Ectodermal cell (in vitro differentiated cells): ENCODE data around the gene NSL1.
"Not testable (repeated sequence)": the region's sequence is repeated elsewhere in the genome, so short reads cannot be mapped to it uniquely, and the experiment has no call there.

Source experiments
- H3K27ac ChIP-seq: 2 replicates; pipeline ENCODE4 v1.7.0; 2013; ENCODE audit warnings: mild to moderate bottlenecking, low read depth, low read length; ENCODE audit not compliant: insufficient read depth, poor library complexity, severe bottlenecking
- H3K27me3 ChIP-seq: 2 replicates; pipeline ENCODE4 v1.7.0; 2013; ENCODE audit warnings: mild to moderate bottlenecking, low read length; ENCODE audit not compliant: insufficient read depth, control insufficient read depth, poor library complexity, severe bottlenecking
- H3K36me3 ChIP-seq: one replicate; pipeline ENCODE4 v1.7.0; 2013; ENCODE audit warnings: low read length; ENCODE audit not compliant: control insufficient read depth, insufficient read depth
- H3K4me1 ChIP-seq: one replicate; pipeline ENCODE4 v1.7.0; 2013; ENCODE audit warnings: low read length; ENCODE audit not compliant: control insufficient read depth, insufficient read depth
- H3K4me3 ChIP-seq: 2 replicates; pipeline ENCODE4 v1.7.0; 2013; ENCODE audit warnings: low read depth, low read length, control low read depth; ENCODE audit not compliant: insufficient read depth
- H3K9me3 ChIP-seq: 2 replicates; pipeline ENCODE4 v1.7.0; 2013; ENCODE audit warnings: mild to moderate bottlenecking, low read length, moderate library complexity; ENCODE audit not compliant: control insufficient read depth
- WGBS, 2 experiments: methylation state at CpG; one replicate each; pipeline ENCODE4 v1.1.7; 2013; ENCODE audit warnings: missing lambda C conversion rate in 2 of 2; 5-methylcytosine and 5-hydroxymethylcytosine counted together

The NSL1 gene

DNA sequence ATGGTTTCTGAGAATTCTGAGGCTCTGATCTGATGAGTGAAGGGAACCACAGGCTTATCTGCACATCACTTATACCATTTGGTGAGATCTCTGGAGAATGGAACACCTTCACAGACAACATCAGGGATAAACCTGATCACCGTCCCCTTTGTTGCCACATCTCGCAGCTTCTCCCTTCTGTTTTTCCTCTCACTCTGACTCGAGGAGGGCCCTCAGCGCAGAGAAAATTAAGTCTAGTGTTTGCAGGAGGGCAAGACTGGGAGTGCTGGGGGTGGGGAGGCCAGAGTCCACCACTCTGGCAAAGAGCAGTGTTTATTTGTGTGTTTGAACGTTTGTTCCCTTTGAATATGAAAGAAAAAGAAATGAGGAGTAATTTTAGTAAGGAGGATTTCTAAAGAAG lies 63.0 kb downstream of the NSL1 start:
- 86 to 92% methylated on average over 5 of the region's 5 CpGs for WGBS, 2 experiments

DNA sequence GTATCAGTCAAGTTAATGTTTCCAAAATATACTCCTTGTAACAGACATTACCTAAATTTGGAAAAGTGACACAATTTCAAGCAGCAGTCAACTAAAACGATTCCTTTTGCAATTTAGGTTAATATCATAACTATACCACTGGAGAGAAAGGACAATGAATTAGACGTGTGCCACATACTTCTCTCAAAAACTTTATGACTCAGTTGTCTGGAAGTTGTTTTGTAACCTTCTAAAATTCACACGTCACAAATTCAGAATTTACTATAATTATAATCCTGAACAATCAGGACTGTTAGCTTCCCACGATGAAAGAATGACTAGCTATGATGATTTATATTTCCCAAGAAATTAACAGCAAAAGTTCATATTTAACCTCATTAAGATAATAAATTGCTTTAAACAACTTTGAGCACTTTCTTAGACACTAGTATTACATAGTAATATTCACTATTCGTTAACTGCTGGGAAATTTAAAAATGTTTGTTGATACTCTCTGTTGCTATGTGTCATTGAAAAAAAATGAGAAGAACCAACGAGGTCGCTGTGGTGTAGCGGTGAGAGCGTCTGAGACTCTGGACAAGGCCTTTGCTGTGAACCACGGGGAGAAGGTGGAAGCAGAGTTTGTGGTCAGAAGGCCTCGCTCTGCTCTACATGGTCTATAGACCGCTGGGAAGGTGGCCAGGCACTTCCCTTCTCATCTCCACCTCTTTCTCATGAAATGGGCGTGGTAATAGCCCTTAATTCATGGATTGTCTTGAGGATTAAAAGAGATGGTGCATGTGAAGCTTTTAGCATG lies 64.0 kb downstream of the NSL1 start:
- Histone ChIP-seq H3K4me3 (no peak overlapping the region), H3K27ac (no peak overlapping the region), H3K27me3 (no peaks in the 10 kb centered on the region), H3K36me3 (no peaks in the 10 kb centered on the region), H3K9me3 (no peaks in the 10 kb centered on the region), H3K4me1 (no peaks in the 10 kb centered on the region)
- 97 to 98% methylated on average over 11 to 13 of the region's 13 CpGs for WGBS, 2 experiments

More for the DNA sequence above, 63.0 kb downstream of the NSL1 start:
- no peaks in the 10 kb centered on the region for H3K9me3 ChIP-seq
- H3K4me3 ChIP-seq, result no peak overlapping the region
- no peaks in the 10 kb centered on the region for H3K27me3 ChIP-seq
- no peaks in the 10 kb centered on the region for H3K4me1 ChIP-seq
- H3K27ac ChIP-seq, result no peak overlapping the region
- H3K36me3 ChIP-seq, result no peaks in the 10 kb centered on the region

DNA sequence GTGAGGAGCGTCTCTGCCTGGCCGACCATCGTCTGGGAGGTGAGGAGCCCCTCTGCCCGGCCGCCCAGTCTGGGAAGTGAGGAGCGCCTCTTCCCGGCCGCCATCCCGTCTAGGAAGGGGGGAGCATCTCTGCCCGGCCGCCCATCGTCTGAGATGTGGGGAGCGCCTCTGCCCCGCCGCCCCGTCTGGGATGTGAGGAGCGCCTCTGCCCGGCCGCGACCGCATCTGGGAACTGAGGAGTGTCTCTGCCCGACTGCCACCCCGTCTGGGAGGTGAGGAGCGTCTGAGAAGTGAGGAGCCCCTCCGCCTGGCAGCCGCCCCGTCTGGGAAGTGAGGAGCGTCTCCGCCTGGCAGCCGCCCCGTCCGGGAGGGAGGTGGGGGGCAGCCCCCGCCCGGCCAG lies 66.9 kb downstream of the NSL1 start:
- not testable (repeated sequence) for H3K4me3 ChIP-seq, H3K36me3 ChIP-seq, H3K4me1 ChIP-seq, H3K27ac ChIP-seq, H3K27me3 ChIP-seq, H3K9me3 ChIP-seq
- WGBS, 2 experiments, result 96 to 97% methylated on average over 27 to 34 of the region's 34 CpGs

DNA sequence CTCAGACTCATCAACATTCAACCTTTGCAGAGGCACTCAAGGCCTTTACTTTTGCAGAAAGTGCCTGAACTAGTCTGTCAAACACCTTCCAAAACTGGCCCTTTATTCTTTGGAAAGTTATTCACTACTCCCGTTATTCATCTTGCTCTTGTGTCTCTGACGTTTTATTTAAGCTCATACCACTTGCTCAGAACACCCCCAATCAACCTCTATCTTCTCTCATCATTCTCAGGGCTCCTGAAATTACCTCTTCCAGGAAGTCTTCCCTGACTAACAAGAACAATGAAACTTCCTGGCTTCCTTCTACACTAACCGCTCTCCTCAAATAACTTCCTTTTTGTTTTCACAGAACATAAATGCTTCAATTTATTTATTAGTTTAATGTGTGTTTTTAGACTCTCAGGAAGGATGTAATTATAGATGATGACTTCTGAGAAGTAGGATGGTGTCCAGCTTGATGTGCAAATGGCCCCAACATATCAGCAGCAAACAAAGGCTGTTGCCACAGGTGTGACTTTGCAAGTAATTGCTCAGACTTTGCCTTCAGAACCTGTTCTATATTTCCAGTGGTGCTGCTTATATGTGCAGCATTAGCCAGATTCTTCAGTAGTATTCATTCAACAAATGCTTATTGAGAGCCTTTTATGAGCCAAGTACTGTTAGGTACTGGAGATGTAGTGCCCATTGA lies 69.2 kb downstream of the NSL1 start:
- Histone ChIP-seq H3K27me3 (no peaks in the 10 kb centered on the region), H3K27ac (no peak overlapping the region), H3K36me3 (no peaks in the 10 kb centered on the region), H3K4me1 (no peaks in the 10 kb centered on the region), H3K9me3 (no peaks in the 10 kb centered on the region), H3K4me3 (no peak overlapping the region)
- 88 to 90% methylated on average over 2 to 3 of the region's 3 CpGs for WGBS, 2 experiments

DNA sequence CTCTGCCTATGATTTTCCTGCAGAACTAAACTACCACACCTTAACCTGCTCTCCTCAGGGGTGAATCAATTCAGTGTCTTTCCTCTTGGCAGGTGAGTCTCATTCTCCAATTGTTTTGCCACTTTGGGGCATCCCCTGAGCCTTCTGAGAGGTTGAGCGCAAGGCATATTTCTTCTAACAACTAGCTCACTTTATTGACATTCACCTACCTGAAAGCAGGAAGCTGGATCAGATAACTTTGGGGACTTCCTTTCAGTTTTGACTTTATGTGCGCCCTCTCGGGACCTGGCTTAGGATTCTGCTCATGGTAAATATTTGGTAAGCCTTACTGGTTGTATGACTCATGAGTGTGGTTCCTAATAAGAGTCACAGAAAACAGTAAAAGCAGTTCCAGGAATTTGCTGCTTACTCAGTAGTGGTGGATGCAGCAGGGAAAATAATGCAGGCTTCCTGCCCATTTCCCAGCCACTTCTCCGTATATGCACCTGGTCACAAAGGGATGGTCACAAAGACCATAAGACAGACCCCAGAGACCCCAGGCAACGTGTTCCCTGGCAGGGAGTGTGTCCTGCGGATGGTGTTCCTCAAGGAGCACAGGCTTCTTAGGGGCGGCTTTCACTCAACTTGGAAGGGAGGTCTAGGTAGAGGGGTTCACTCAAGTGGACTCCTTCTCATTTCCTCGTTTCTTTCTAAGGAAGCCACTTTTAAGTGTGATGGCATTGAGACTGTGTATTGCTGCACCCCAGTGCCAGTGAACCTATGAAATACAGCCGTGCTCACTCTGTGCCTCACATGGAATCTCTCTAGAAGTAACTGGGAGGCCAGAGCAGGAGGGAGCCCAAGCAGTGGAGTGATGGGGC lies 70.0 kb downstream of the NSL1 start:
- no peaks in the 10 kb centered on the region for H3K27me3 ChIP-seq
- H3K36me3 ChIP-seq, result no peaks in the 10 kb centered on the region
- H3K27ac ChIP-seq, result no peak overlapping the region
- H3K4me1 ChIP-seq, result no peaks in the 10 kb centered on the region
- H3K9me3 ChIP-seq, result no peaks in the 10 kb centered on the region
- no peak overlapping the region for H3K4me3 ChIP-seq
- WGBS, 2 experiments, result 91 to 93% methylated on average over 9 of the region's 9 CpGs

DNA sequence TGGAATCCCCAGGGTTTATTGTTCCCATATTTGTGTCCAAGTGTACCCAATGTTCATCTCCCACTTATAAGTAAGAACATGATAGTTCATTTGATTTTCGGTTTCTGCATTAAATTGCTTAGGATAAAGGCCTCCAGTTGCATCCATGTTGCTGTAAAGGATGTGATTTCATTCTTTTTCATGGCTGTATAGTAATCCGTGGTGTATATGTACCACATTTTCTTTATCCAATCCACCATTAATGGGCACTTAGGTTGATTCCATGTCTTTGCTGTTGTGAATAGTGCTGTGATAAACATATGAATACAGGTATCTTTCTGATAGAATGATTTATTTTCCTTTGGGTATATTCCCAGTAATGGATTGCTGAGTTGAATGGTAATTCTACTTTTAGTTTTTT lies 71.9 kb downstream of the NSL1 start:
- WGBS, 2 experiments, result 83 to 93% methylated on average over 1 to 2 of the region's 2 CpGs

DNA sequence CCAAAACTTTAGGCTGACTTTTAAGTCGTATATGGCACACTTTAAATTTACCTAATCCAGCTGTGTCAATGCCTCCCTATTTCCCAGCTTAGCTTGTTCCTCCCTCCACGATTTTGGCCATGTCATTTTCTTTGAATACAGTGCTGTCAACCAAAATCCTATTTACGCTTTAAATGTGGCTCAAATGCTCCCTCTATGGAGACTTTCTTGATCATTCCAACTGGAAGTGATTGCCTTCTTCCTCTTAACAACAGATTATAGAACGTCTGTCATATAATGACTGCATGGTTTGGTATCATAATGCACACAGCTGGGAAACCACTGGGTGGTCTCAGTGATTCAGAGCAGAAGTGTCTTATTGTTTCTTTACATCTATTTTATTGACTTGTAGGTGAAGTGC lies 73.1 kb downstream of the NSL1 start:
- H3K27ac ChIP-seq, result no peak overlapping the region
- no peaks in the 10 kb centered on the region for H3K27me3 ChIP-seq
- H3K9me3 ChIP-seq, result no peaks in the 10 kb centered on the region
- H3K4me3 ChIP-seq, result no peak overlapping the region
- 57 to 62% methylated on average over 4 of the region's 4 CpGs for WGBS, 2 experiments
- no peaks in the 10 kb centered on the region for H3K4me1 ChIP-seq
- no peaks in the 10 kb centered on the region for H3K36me3 ChIP-seq

More for the DNA sequence above, 71.9 kb downstream of the NSL1 start:
- no peak overlapping the region for H3K4me3 ChIP-seq
- H3K36me3 ChIP-seq, result no peaks in the 10 kb centered on the region
- H3K27me3 ChIP-seq, result no peaks in the 10 kb centered on the region
- no peaks in the 10 kb centered on the region for H3K4me1 ChIP-seq
- H3K27ac ChIP-seq, result no peak overlapping the region
- no peaks in the 10 kb centered on the region for H3K9me3 ChIP-seq

DNA sequence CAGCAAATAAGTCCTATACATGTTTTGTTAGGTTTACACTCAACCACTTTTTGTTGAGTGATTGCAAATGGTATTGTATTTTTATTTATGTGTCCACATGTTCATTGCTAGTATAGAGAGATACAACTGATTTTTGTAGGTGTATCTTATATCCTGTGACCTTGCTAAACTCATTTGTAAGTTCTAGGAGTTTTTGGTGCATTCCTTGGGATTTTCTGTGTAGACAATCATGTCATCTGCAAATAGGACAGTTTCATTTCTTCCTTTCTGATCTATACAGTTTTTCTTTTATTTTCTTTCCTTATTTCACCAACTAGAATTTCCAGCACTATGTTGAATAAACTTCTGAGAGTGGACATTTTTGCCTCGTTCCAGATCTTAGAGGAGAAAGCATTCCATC lies 75.4 kb downstream of the NSL1 start:
- WGBS, 2 experiments, result no CpG with 5 or more reads among the region's 1 CpG
- H3K4me1 ChIP-seq, result peaks cover 6% of the 10 kb centered on the region
- H3K27me3 ChIP-seq, result no peaks in the 10 kb centered on the region
- no peak overlapping the region for H3K4me3 ChIP-seq
- H3K9me3 ChIP-seq, result no peaks in the 10 kb centered on the region
- no peak overlapping the region for H3K27ac ChIP-seq
- no peaks in the 10 kb centered on the region for H3K36me3 ChIP-seq

DNA sequence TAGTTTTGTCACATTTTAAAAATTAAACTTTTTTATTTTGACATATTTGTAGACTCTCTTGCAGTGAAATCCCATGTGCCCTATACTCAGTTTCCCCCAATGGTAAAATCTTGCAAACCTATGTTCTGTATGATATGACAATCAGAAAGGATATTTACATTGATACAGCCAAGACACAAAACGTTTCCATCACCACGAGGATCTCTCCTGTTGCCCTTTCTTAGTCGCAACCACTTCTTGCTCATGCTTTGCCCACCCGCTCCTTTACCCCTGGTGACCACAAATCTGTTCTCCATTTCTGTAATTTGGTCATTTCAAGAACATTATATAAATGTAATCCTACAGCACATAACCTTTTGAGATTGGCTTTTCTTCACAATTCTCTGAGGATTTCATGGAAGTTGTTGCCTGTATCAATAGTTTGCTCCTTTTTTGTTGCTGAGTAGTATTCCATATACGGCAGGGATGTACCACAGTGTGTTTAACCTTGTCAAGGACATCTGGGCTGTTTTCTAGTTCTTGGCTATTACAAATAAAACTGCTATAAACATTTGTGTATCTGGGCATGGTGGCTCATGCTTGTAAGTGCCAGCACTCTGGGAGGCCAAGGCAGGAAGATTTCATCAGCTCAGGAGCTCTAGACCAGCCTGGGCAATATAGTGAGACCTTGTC lies 78.0 kb downstream of the NSL1 start:
- no peaks in the 10 kb centered on the region for H3K36me3 ChIP-seq
- H3K4me3 ChIP-seq, result no peak overlapping the region
- 95 to 98% methylated on average over 5 of the region's 5 CpGs for WGBS, 2 experiments
- H3K27ac ChIP-seq, result no peak overlapping the region
- H3K4me1 ChIP-seq, result peaks cover 6% of the 10 kb centered on the region
- no peaks in the 10 kb centered on the region for H3K9me3 ChIP-seq
- H3K27me3 ChIP-seq, result no peaks in the 10 kb centered on the region
